ENCODE results near the gene SUSD1.

SUSD1 gene

GRCh38 chr9:111994831-111995458, 180.2 kb downstream of the SUSD1 start:
- in situ Hi-C loops (cut with HindIII; ENCODE audit: low sequenced_read_pairs) = no loop called here

DNA sequence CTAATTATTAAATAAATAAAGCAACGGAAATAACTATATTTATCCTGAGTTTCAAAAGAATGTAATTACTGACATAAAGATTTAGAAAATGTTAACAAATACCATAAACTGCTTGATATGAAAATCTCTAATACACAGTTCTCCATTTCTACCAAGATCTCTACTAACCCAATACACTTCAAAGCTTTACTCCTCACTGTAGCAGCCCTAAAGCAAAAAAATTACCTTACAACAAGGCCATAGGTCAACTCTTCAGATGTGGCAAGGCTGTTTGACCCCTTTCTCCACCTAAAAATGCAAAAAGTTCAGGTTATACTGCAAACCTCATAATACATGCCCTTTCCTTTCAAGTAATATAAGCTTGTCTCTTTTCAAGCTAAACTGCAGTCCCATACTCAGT, 181.8 kb downstream of the SUSD1 start:
- in situ Hi-C loops (cut with HindIII; ENCODE audit: low sequenced_read_pairs) = no loop called here

GRCh38 chr9:111992523-111992922, 182.6 kb downstream of the SUSD1 start:
- in situ Hi-C loops (cut with HindIII; ENCODE audit: low sequenced_read_pairs) = no loop called here

DNA sequence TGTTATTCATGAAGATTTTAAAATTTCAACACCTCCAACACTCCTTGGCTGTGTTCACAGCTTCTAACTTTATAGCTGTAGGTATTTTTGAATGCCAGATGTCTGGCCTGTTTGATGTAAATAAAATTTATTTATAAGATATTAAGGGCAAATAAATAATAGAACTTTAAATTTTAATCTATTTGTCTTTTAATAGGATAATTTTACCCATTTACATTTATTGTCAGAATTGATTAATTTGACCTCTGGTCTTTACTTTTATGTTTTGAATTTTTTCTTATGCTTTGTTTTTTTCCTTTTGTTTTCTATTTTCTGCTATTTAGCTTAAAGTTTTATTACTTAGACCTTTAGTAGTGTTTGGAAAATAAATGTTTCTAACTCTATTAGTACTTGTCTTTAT, 183.9 kb downstream of the SUSD1 start:
- in situ Hi-C loops (cut with HindIII; ENCODE audit: low sequenced_read_pairs) = no loop called here

All from DLD1 (cell line).